AG09309 (cell line): ENCODE data around the gene PDE4D.
"Not testable (repeated sequence)": the region's sequence is repeated elsewhere in the genome, so short reads cannot be mapped to it uniquely, and the experiment has no call there.

Experiments used
- DNase-seq: peaks from one replicate; pipeline ENCODE4 v3.0.0-alpha.2; 2010; ENCODE audit warnings: low read depth
- H3K4me3 ChIP-seq: 2 replicates; pipeline ENCODE4 v1.5.1; 2011; ENCODE audit warnings: mild to moderate bottlenecking, low read depth, low read length, moderate library complexity; ENCODE audit not compliant: control insufficient read depth
- TF ChIP-seq, protein P1 (sequence below): IDR thresholded peaks from 2 replicates; pipeline ENCODE4 v1.5.1; 2011; ENCODE audit warnings: mild to moderate bottlenecking, low read depth, low read length, inconsistent platforms; ENCODE audit not compliant: insufficient read depth, control insufficient read depth; ENCODE audit errors: missing control alignments

Gene PDE4D

DNA sequence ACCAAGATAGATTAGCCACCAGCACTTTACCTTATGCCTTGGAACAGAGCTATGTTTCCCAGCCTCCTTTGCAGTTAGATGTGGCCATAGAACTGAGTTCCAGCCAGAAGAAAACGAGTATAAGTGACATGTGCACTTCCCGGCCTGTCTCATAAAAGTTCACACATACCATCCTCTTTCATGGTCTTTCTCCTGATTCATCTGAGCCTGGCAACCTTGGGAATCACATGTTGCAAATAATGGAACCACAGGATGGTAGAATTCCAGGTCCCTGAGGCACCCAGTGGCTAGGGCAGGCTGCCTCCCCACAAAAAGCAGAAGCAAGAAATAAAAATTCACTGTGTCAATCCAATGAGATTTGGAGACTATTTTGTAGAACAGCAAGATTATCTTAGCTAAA is 128.1 kb downstream of the PDE4D start:
- no peak overlapping the region for H3K4me3 ChIP-seq
- TF ChIP-seq, protein P1, sequence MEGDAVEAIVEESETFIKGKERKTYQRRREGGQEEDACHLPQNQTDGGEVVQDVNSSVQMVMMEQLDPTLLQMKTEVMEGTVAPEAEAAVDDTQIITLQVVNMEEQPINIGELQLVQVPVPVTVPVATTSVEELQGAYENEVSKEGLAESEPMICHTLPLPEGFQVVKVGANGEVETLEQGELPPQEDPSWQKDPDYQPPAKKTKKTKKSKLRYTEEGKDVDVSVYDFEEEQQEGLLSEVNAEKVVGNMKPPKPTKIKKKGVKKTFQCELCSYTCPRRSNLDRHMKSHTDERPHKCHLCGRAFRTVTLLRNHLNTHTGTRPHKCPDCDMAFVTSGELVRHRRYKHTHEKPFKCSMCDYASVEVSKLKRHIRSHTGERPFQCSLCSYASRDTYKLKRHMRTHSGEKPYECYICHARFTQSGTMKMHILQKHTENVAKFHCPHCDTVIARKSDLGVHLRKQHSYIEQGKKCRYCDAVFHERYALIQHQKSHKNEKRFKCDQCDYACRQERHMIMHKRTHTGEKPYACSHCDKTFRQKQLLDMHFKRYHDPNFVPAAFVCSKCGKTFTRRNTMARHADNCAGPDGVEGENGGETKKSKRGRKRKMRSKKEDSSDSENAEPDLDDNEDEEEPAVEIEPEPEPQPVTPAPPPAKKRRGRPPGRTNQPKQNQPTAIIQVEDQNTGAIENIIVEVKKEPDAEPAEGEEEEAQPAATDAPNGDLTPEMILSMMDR = no peak
- DNase-seq = no peak

DNA sequence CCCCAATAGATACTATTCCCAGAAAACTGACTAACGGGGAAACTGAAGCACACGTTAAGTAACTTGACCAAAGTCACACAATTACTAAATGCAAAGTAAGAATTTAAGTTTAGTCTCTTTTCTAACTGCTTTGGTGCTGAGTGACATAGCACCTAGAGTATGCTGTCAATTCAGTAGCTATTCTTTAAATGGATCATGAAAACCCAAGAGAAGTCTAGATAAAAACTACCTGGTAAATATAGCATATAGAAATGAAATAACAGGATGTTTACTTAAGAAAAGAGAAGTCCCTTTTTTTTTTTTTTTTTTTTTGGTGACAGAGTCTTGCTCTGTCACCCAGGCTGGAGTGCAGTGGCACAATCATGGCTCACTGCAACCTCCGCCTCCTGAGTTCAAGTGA is 129.2 kb downstream of the PDE4D start:
- no peak for DNase-seq
- TF ChIP-seq, protein P1 = no peak

DNA sequence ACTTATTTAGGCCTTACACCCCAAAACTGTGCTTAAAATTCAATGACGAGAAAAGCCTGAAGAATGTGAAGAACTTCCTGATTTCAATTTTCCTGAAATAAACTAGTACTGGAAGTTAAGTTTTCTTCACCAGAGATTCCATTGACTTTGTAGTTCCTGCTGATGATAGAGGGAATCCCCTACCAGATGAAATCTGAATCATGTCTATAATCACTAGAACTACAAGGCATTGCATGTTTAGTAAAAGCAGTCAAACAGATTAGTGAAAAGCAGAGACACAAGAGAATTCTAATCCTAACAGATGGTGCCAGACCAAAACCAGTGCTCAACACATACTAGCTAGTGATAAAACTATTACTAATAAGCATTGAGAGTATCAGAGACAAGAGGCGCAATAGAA is 130.0 kb downstream of the PDE4D start:
- no peak for DNase-seq
- TF ChIP-seq, protein P1 = no peak
- no peak overlapping the region for H3K4me3 ChIP-seq

More for the DNA sequence above, 129.2 kb downstream of the PDE4D start:
- no peak overlapping the region for H3K4me3 ChIP-seq

DNA sequence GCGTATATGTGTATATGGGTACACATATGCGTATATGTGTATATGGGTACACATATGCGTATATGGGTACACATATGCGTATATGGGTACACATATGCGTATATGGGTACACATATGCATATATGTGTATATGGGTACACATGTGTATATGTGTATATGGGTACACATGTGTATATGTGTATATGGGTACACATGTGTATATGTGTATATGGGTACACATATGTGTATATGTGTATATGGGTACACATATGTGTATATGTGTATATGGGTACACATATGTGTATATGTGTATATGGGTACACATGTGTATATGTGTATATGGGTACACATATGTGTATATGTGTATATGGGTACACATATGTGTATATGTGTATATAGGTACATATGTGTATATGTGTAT is 131.3 kb downstream of the PDE4D start:
- not testable (repeated sequence) for DNase-seq

DNA sequence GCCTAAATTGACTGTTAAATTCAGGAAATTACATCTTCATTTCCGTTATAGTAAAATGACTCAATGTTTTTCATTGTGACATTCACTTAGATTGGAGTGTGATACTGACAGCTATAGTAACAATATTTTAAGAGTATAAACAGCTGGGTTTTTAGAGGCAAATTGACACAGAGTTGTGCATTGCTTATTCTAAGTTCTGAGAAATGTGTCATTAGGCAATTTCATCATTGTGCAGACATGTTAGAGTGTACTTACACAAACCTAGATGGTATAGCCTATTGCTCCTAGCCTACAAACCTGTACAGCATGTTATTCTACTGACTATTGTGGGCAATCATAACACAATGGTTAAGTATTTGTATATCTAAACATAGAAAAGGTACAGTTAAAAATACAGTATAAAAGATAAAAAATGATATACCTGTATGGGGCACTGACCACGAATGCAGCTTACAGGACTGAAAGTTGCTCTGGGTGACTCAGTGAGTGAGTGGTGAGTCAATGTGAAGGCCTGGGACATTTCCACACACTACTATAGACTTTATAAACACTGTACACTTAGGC is 132.7 kb downstream of the PDE4D start:
- no peak for DNase-seq
- no peak overlapping the region for H3K4me3 ChIP-seq
- TF ChIP-seq, protein P1 = no peak

More for the DNA sequence above, 131.3 kb downstream of the PDE4D start:
- H3K4me3 ChIP-seq = not testable (repeated sequence)

DNA sequence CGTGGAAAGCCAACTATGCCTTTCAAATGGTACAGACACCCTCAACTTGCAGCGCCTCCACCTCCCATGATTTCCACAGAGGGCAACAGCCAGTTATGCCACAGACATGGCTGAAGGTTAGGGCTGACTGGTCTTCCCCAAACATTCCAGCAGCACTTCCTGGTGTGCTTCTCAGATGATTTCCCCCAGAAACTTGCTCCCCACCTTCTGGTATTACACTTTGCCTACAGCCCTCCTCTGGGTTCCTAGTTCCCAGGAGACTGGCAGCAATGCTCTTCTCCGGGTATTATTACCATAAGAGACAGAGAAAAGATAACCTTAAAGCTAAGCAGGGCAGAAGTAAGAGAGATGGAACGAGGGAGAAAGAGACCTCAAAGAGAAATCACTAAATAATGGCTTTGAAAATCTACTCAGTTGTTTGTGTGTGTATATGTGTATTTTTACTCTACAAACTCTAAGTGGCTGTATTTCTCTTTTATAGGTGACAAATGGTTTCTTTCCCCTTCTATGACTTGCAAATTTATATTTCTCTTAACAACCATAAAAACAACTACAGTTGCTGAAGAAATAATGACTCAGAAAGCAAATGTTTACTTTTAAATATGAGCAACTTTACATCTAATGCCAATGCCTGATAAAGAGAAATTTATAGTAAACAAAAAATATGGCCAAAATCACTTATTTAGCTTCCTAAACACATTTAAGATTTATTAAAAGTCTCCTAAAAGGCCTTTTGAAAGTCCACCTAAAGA is 133.8 kb downstream of the PDE4D start:
- no peak overlapping the region for H3K4me3 ChIP-seq
- no peak for DNase-seq
- TF ChIP-seq, protein P1 = no peak

DNA sequence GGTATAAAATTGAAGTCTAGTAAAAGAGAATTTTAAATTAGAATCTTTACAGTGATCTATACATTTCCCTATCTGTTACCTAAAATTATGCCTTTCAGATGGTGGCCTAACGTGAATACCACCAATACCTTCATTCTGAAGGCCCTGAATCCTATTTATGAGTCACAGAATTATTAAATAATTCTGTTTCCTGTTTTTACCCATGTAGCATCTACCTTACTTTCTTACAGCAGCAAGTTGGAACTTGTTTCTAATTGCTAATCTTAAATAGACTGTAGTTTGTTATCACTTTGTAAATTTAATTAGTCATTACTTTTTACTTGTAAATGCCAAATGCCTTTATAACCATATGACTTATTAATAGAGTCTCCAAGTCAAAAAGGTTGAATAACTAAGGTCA is 135.0 kb downstream of the PDE4D start:
- TF ChIP-seq, protein P1 = no peak
- DNase-seq = no peak
- no peak overlapping the region for H3K4me3 ChIP-seq
